ENCODE results near the gene MAFB.

MAFB gene

DNA sequence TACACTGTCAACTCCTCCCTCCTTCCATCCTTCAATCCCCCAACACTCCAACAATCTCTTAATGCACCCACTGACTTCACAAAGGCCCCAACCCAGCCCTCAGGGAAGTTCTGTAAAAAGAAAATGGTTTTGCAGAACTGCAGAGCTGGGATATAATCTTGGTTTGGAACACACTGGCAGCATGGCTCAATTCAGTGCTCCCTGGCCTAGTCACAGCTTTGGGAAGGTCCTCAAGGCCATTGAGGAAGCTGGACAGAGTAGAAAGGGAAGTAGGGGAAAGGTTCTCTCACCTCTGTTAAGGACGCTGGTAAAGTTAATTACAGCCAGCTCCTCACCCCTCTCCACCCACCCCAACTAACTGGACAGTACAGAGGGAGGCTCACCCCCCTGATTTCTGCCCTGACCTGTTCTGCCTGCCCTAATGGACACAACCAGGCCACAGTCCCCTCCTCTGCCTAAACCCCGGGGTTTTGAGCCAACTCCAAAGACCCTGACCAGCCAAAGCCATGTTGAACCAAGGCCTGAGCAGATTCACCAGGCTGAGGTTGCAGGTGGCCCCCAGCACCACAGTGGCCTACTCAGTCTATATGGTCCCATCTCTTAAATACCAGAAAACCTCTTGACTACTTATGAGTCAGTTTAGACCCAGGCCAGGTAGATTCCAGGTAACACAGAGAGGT is 49.2 kb downstream of the MAFB start:
- H3K4me3 ChIP-seq (ENCODE audit: control insufficient read depth, low read depth, low read length): no peak overlapping the region
- no peak for DNase-seq (ENCODE audit: low read depth)
- TF ChIP-seq, protein P1, sequence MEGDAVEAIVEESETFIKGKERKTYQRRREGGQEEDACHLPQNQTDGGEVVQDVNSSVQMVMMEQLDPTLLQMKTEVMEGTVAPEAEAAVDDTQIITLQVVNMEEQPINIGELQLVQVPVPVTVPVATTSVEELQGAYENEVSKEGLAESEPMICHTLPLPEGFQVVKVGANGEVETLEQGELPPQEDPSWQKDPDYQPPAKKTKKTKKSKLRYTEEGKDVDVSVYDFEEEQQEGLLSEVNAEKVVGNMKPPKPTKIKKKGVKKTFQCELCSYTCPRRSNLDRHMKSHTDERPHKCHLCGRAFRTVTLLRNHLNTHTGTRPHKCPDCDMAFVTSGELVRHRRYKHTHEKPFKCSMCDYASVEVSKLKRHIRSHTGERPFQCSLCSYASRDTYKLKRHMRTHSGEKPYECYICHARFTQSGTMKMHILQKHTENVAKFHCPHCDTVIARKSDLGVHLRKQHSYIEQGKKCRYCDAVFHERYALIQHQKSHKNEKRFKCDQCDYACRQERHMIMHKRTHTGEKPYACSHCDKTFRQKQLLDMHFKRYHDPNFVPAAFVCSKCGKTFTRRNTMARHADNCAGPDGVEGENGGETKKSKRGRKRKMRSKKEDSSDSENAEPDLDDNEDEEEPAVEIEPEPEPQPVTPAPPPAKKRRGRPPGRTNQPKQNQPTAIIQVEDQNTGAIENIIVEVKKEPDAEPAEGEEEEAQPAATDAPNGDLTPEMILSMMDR (IDR thresholded peaks at IDR 0.05; ENCODE audit: control insufficient read depth, insufficient read depth, low read depth, low read length, missing control alignments): no peak

GRCh38 chr20:40639132-40639531 is 49.9 kb downstream of the MAFB start:
- H3K4me3 ChIP-seq (ENCODE audit: control insufficient read depth, low read depth, low read length): no peak overlapping the region
- TF ChIP-seq, protein P1 (IDR thresholded peaks at IDR 0.05; ENCODE audit: control insufficient read depth, insufficient read depth, low read depth, low read length, missing control alignments): no peak
- DNase-seq (ENCODE audit: low read depth): no peak

GRCh38 chr20:40638414-40638813 is 50.6 kb downstream of the MAFB start:
- H3K4me3 ChIP-seq (ENCODE audit: control insufficient read depth, low read depth, low read length): no peak overlapping the region
- TF ChIP-seq, protein P1 (IDR thresholded peaks at IDR 0.05; ENCODE audit: control insufficient read depth, insufficient read depth, low read depth, low read length, missing control alignments): no peak
- no peak for DNase-seq (ENCODE audit: low read depth)

- TF ChIP-seq, protein P1 (IDR thresholded peaks at IDR 0.05; ENCODE audit: control insufficient read depth, insufficient read depth, low read depth, low read length, missing control alignments): no peak
- DNase-seq (ENCODE audit: low read depth): no peak
- no peak overlapping the region for H3K4me3 ChIP-seq (ENCODE audit: control insufficient read depth, low read depth, low read length)
Measured at GRCh38 chr20:40637176-40637575, 51.9 kb downstream of the MAFB start.

DNA sequence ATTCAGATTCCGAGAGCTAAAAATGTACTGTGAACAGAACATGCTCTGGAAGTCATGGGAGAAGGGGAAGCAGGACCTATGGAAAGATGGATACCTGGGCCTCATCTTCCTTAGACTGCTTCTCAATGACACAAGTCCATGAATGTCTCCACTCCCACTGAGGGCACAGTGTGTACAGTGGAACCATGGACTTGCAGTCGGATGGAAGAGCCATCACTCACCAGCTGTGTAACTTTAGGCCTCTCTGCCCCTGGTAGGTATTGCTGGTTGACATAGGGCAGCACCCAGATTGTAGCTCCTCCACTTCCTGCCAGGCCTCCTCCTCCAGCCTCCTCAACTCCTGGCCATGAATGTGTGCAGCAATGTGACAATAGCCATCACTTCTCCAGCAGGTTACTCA is 52.5 kb downstream of the MAFB start:
- TF ChIP-seq, protein P1 (IDR thresholded peaks at IDR 0.05; ENCODE audit: control insufficient read depth, insufficient read depth, low read depth, low read length, missing control alignments): no peak
- DNase-seq (ENCODE audit: low read depth): no peak

DNA sequence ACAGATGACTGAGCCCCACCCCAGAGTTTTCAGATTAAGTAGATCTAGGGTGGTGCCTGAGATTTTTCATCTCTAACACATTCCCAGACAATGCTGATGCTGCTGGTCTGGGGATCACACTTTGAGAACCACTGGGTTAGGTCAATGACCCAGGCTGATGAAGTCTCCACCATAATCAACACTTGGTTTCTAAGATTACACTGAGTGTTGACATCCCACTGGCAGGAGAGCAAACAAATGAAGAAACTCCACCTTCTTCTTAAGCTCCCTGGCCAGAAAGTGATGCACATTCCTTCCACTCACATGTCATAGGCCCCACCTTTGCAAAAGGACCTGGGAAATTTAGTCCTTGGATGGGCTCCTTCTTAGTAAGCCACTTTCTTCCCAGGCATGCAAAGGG is 53.1 kb downstream of the MAFB start:
- TF ChIP-seq, protein P1 (IDR thresholded peaks at IDR 0.05; ENCODE audit: control insufficient read depth, insufficient read depth, low read depth, low read length, missing control alignments): no peak

More for the DNA sequence above, 52.5 kb downstream of the MAFB start:
- H3K4me3 ChIP-seq (ENCODE audit: control insufficient read depth, low read depth, low read length): no peak overlapping the region

More for the DNA sequence above, 53.1 kb downstream of the MAFB start:
- no peak for DNase-seq (ENCODE audit: low read depth)
- H3K4me3 ChIP-seq (ENCODE audit: control insufficient read depth, low read depth, low read length): no peak overlapping the region

Measured in AG09309 (cell line).